ENCODE measurements around the gene P4HB.
"Not testable (repeated sequence)": the region's sequence is repeated elsewhere in the genome, so short reads cannot be mapped to it uniquely, and the experiment has no call there.

The P4HB gene

GRCh38 chr17:81844887-81845286 is 15.4 kb downstream of the P4HB start:
- no peak for DNase-seq

GRCh38 chr17:81844327-81844851 is 15.9 kb downstream of the P4HB start:
- DNase-seq: no peak

GRCh38 chr17:81843713-81844326 is 16.5 kb downstream of the P4HB start:
- DNase-seq: no peak

GRCh38 chr17:81842725-81843504 is 17.4 kb downstream of the P4HB start:
- DNase-seq: no peak

- no peak for DNase-seq
Observed at GRCh38 chr17:81842378-81842724, 18.0 kb downstream of the P4HB start.

GRCh38 chr17:81841866-81842265 is 18.5 kb downstream of the P4HB start:
- DNase-seq: no peak

GRCh38 chr17:81840826-81841778 is 19.2 kb downstream of the P4HB start:
- DNase-seq: no peak

GRCh38 chr17:81840059-81840458 is 20.3 kb downstream of the P4HB start:
- DNase-seq: not testable (repeated sequence)

- no peak for DNase-seq
Observed at GRCh38 chr17:81839301-81839700, 21.0 kb downstream of the P4HB start.

- no peak for DNase-seq
Observed at GRCh38 chr17:81838753-81839255, 21.5 kb downstream of the P4HB start.

- no peak for DNase-seq
Observed at GRCh38 chr17:81837641-81838040, 22.7 kb downstream of the P4HB start.

- no peak for DNase-seq
Observed at GRCh38 chr17:81834831-81835267, 25.5 kb downstream of the P4HB start, which contains the start of gene PPP1R27. TSS of gene PPP1R27 (minus strand) at chr17:81835050. CDS start at chr17:81834953, 97 bp downstream.

GRCh38 chr17:81833921-81834830 is 26.2 kb downstream of the P4HB start:
- DNase-seq: no peak

- DNase-seq: peak; percentile 94
Observed at GRCh38 chr17:81833160-81833920, 27.0 kb downstream of the P4HB start, which contains the start of gene MCRIP1. TSS of gene MCRIP1 (minus strand) at chr17:81833291. CDS start at chr17:81824506, 8,785 bp downstream.

GRCh38 chr17:81832608-81833159 is 27.7 kb downstream of the P4HB start:
- DNase-seq: no peak

- DNase-seq: no peak
Observed at GRCh38 chr17:81831957-81832607, 28.3 kb downstream of the P4HB start.

GRCh38 chr17:81831563-81831956 is 28.8 kb downstream of the P4HB start:
- no peak for DNase-seq

GRCh38 chr17:81829858-81830257 is 30.5 kb downstream of the P4HB start:
- DNase-seq: no peak

GRCh38 chr17:81828656-81829055 is 31.7 kb downstream of the P4HB start:
- no peak for DNase-seq

Data from NCI-H2107 (cell line).